PC-3 (cell line): ENCODE results near the gene ZACN. TPM values are rescaled to one million over a fixed set of nuclear protein-coding genes. Genes with fewer than 3 reads are reported as not detected.
A peak's percentile ranks its signal among the peaks of the same experiment; 100 is the strongest.

Experiments
- ATAC-seq: fragments of 200-7000 bp; cut with Tn5 transposase; 2 replicates; pipeline ENCODE4 v1.9.1; 2020; ENCODE audit warnings: mild to moderate bottlenecking, moderate library complexity
- BruUV-seq: library from RNA; stranded (reverse); fragments of 400-500 nt; replicated peaks from 2 replicates; lab custom pipeline; 2021; lab: Mats Ljungman, UMichigan
- CTCF ChIA-PET: fragments of 300-600 bp; sonication (Branson Sonifier 250); formaldehyde crosslinking; loops from one replicate; lab custom pipeline; 2022; ENCODE audit warnings: antibody characterized with exemption; lab: Charles Lee
- POLR2A ChIA-PET: fragments of 300-600 bp; sonication (Branson Sonifier 250); formaldehyde crosslinking; loops from one replicate; lab custom pipeline; 2022; ENCODE audit warnings: antibody characterized with exemption; ENCODE audit not compliant: unreplicated experiment; lab: Charles Lee
- DNase-seq: peaks from one replicate; pipeline ENCODE4 v3.0.0-alpha.2; 2015
- H2AFZ ChIP-seq: fragments of 300-600 bp; sonication (generic); 2 replicates; pipeline ENCODE4 v1.6.0; 2016; ENCODE audit warnings: antibody characterized with exemption, low read length
- H3F3A ChIP-seq: fragments of 300-600 bp; sonication (generic); one replicate; pipeline ENCODE4 v1.6.0; 2017; ENCODE audit warnings: antibody characterized with exemption, low read length, control low read depth, mild to moderate bottlenecking; ENCODE audit not compliant: unreplicated experiment
- H3K27ac ChIP-seq: fragments of 300-600 bp; sonication (generic); 2 replicates; pipeline ENCODE4 v1.5.1; 2016; ENCODE audit warnings: mild to moderate bottlenecking, low read length
- H3K27me3 ChIP-seq: fragments of 300-600 bp; sonication (generic); 2 replicates; pipeline ENCODE4 v1.6.1; 2016; ENCODE audit warnings: low read length, mixed read lengths
- H3K36me3 ChIP-seq: fragments of 300-600 bp; sonication (generic); 2 replicates; pipeline ENCODE4 v1.6.1; 2016; ENCODE audit warnings: low read depth, mixed run types, low read length, mixed read lengths
- H3K4me1 ChIP-seq: fragments of 300-600 bp; sonication (generic); 2 replicates; pipeline ENCODE4 v1.5.1; 2016; ENCODE audit warnings: low read length; ENCODE audit not compliant: insufficient read depth
- H3K4me2 ChIP-seq: fragments of 300-600 bp; sonication (generic); 2 replicates; pipeline ENCODE4 v1.6.0; 2016; ENCODE audit warnings: low read length
- H3K4me3 ChIP-seq: fragments of 300-600 bp; sonication (generic); 2 replicates; pipeline ENCODE4 v1.5.1; 2016; ENCODE audit warnings: mild to moderate bottlenecking, low read length, mixed read lengths
- H3K79me2 ChIP-seq: fragments of 300-600 bp; sonication (generic); 2 replicates; pipeline ENCODE4 v1.6.1; 2017; ENCODE audit warnings: low read length, mixed read lengths
- H3K9ac ChIP-seq: fragments of 300-600 bp; sonication (generic); 2 replicates; pipeline ENCODE4 v1.6.0; 2016; ENCODE audit warnings: mild to moderate bottlenecking, low read length
- H3K9me2 ChIP-seq: fragments of 300-600 bp; sonication (generic); replicated peaks from 2 replicates; pipeline ENCODE4 v1.6.1; 2016; ENCODE audit warnings: mixed run types, low read length, mixed read lengths
- H3K9me3 ChIP-seq: fragments of 300-600 bp; sonication (generic); 2 replicates; pipeline ENCODE4 v1.6.1; 2016; ENCODE audit warnings: low read length, mixed read lengths
- H4K20me1 ChIP-seq: fragments of 300-600 bp; sonication (generic); 2 replicates; pipeline ENCODE4 v1.6.1; 2016; ENCODE audit warnings: low read length, mixed read lengths
- CTCF ChIP-seq: fragments of 300-600 bp; sonication (generic); conservative IDR thresholded peaks from 2 replicates; pipeline ENCODE4 v1.5.1; 2017; ENCODE audit warnings: antibody characterized with exemption, low read depth, mild to moderate bottlenecking, low read length
- EZH2 ChIP-seq: fragments of 300-600 bp; sonication (generic); IDR thresholded peaks from one replicate; pipeline ENCODE4 v1.6.1; 2017; ENCODE audit warnings: antibody characterized with exemption, mild to moderate bottlenecking, low read length; ENCODE audit not compliant: unreplicated experiment
- EZH2phosphoT487 ChIP-seq: fragments of 300-600 bp; sonication (generic); IDR thresholded peaks from 2 replicates; pipeline ENCODE4 v1.6.1; 2018; ENCODE audit warnings: mild to moderate bottlenecking, antibody characterized with exemption, low read length, borderline replicate concordance
- intact Hi-C: fragments of 100-400 bp; cut with micrococcal nuclease; formaldehyde crosslinking; loops from 2 replicates; pipeline ENCODE4 v1.9.0; 2023
- total RNA-seq: library from RNA; depleted of rRNA; stranded (reverse); fragments of >200 nt; gene quantifications from 2 replicates; pipeline ENCODE4 v1.2.3, GENCODE V29; 2014

Gene ZACN
- total RNA-seq, 1 experiment from 2014 or later: 0.11 TPM

DNA sequence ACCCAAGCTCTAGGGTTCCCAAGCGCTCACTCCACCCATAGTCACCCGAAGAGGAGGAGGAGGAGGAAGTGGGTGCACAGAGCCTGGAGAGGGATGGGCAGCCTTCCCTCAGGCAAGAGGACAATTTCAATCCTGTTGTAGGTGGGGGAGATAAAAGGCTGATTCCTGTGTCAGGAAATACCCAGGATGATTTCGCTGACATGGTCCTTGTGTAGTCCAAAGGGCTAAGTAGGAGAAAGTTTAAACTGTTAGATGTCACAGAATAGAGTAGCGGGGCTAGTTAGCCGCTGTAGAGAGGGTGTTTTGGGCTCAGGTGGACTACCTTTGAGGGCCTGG lies 25.9 kb downstream of the ZACN start:
- DNase-seq: no peak
- no TSS peak for BruUV-seq
- H3K36me3 ChIP-seq: peaks cover 11% of the 10 kb centered on the region
- no peaks in the 10 kb centered on the region for H4K20me1 ChIP-seq
- no peaks in the 10 kb centered on the region for H3F3A ChIP-seq
- H3K9ac ChIP-seq: no peak overlapping the region
- intact Hi-C loops: loop anchor here (10.0 kb wide), 1 partner anchor 160 kb away; the partner anchor contains the start of gene UBALD2
- no peak overlapping the region for H2AFZ ChIP-seq
- no peak overlapping the region for H3K4me3 ChIP-seq
- no peaks in the 10 kb centered on the region for H3K9me2 ChIP-seq
- H3K4me1 ChIP-seq: peaks cover 15% of the 10 kb centered on the region
- TF ChIP-seq CTCF (no peak), EZH2 (no peak), EZH2phosphoT487 (no peak)
- no peak overlapping the region for H3K4me2 ChIP-seq
- no peak overlapping the region for H3K27ac ChIP-seq
- no peaks in the 10 kb centered on the region for H3K27me3 ChIP-seq
- ATAC-seq: no peak
- peaks cover 26% of the 10 kb centered on the region for H3K79me2 ChIP-seq
- H3K9me3 ChIP-seq: no peaks in the 10 kb centered on the region
- POLR2A ChIA-PET: no interaction called here
- CTCF ChIA-PET: interaction anchor here (0.6 kb wide), 1 partner anchor 154 kb away, joined by 4 read pairs; no protein-coding TSS in a partner anchor

- H3F3A ChIP-seq: no peaks in the 10 kb centered on the region
- ChIA-PET POLR2A (no interaction called here), CTCF (interaction anchor here (0.6 kb wide), 2 partner anchors 25 to 201 kb away, joined by 4 to 7 read pairs; no protein-coding TSS in a partner anchor)
- H3K9me3 ChIP-seq: no peaks in the 10 kb centered on the region
- H3K4me2 ChIP-seq: no peak overlapping the region
- DNase-seq (no peak), ATAC-seq (no peak)
- peaks cover 15% of the 10 kb centered on the region for H3K4me1 ChIP-seq
- H3K79me2 ChIP-seq: peaks cover 19% of the 10 kb centered on the region
- no peak overlapping the region for H3K4me3 ChIP-seq
- no peak overlapping the region for H3K9ac ChIP-seq
- H3K36me3 ChIP-seq: no peaks in the 10 kb centered on the region
- intact Hi-C loops: loop anchor here (10.0 kb wide), 1 partner anchor 158 kb away; the partner anchor contains the start of gene UBALD2
- no TSS peak for BruUV-seq
- H3K27me3 ChIP-seq: no peaks in the 10 kb centered on the region
- no peaks in the 10 kb centered on the region for H4K20me1 ChIP-seq
- H2AFZ ChIP-seq: peak overlapping the region; percentile 10; the same call in 1 of the 2 replicates
- no peak overlapping the region for H3K27ac ChIP-seq
- H3K9me2 ChIP-seq: no peaks in the 10 kb centered on the region
- TF ChIP-seq EZH2: no peak
- no peak for TF ChIP-seq CTCF
- TF ChIP-seq EZH2phosphoT487: no peak
These were observed 27.7 kb downstream of the ZACN start for GRCh38 chr17:76106703-76107102.

DNA sequence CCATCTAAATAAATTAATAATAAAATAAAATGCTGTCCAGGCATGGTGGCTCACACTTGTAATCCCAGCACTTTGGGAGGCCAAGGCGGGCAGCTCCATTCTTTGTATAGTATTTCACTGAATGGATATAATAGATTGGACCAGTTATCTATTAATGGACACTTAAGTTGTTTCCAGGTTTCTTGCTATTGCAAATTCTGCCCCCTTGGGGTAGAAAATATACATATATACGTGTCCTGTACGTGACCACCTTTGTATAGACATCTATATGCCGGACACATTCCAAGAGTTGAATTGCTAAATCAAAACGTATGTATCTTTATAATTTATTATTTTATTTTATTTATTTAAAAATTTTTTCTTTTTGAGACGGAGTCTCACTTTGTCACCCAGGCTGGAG lies 28.5 kb downstream of the ZACN start:
- H3K9ac ChIP-seq: no peak overlapping the region
- H4K20me1 ChIP-seq: no peaks in the 10 kb centered on the region
- no peaks in the 10 kb centered on the region for H3K36me3 ChIP-seq
- ChIA-PET POLR2A (no interaction called here), CTCF (no interaction called here)
- BruUV-seq: no TSS peak
- no peak overlapping the region for H3K4me3 ChIP-seq
- DNase-seq (peak; percentile 58), ATAC-seq (no peak)
- no peaks in the 10 kb centered on the region for H3K9me2 ChIP-seq
- H2AFZ ChIP-seq: no peak overlapping the region
- H3K4me2 ChIP-seq: no peak overlapping the region
- H3K9me3 ChIP-seq: no peaks in the 10 kb centered on the region
- no peaks in the 10 kb centered on the region for H3K27me3 ChIP-seq
- intact Hi-C loops: loop anchor here (10.0 kb wide), 1 partner anchor 157 kb away; the partner anchor contains the start of gene UBALD2
- peaks cover 10% of the 10 kb centered on the region for H3K4me1 ChIP-seq
- no peaks in the 10 kb centered on the region for H3F3A ChIP-seq
- H3K79me2 ChIP-seq: peaks cover 11% of the 10 kb centered on the region
- no peak overlapping the region for H3K27ac ChIP-seq
- no peak for TF ChIP-seq EZH2phosphoT487
- peak; percentile 47 for TF ChIP-seq CTCF
